ENCODE results near the gene NFKBIL1. TPM values are rescaled to one million over a fixed set of nuclear protein-coding genes. Genes with fewer than 3 reads are reported as not detected.

Gene NFKBIL1
- total and polyA plus RNA-seq, 9 of the 15 experiments (the other 6 are each of a cell fraction or from before 2014, with no cell fraction given), result 0.49 to 33.1 (median 7.6) TPM

DNA sequence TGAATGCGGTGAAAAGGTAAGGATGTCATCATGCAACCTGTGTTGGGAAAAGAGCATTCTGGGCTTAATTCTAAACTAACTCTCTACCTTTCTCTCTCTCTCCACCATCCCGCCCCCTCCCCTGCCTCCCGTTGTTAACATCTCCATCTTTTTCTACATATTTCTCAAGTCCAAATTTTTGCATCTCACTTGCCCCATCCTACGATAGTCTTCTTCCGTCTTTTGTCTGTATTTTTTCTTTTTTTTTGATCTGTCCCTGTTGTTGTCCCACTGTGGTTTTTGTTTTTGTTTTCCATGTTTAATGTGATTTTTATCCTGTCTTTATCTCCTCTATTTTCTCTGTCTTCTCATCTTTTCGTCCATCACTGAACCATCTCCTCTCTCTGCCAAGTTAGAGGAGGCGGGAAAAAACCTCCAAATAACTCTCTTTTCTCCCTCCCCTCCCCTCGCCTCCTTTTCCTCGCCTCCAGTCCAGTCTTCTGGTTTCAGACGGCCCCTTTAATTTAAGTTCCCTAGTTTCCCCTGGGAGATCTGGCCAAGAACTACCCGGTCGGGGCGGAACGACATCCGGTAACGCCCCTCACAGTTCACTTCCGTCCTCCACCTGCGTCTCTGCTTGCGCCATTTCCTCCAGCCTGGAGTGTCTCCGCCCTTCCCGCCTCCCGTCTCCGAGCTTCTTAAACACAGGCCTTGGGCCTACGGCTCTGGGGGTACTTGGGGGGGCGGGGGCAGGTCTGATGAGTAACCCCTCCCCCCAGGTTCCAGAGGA, at the start of gene NFKBIL1 (continued):
- TF ChIP-seq, protein P1, sequence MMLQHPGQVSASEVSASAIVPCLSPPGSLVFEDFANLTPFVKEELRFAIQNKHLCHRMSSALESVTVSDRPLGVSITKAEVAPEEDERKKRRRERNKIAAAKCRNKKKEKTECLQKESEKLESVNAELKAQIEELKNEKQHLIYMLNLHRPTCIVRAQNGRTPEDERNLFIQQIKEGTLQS (IDR thresholded peaks at IDR 0.05), result peak; percentile 41
- TF ChIP-seq, protein P1 (CRISPR knock-in tag; conservative IDR thresholded peaks at IDR 0.05), result no peak
- no peak for TF ChIP-seq ZNF212 (CRISPR knock-in tag; IDR thresholded peaks at IDR 0.05)
- peak; percentile 47; the same call in 1 of the 2 replicates for TF ChIP-seq HMBOX1 (IDR thresholded peaks at IDR 0.05)
- TF ChIP-seq ZNF57 (CRISPR knock-in tag; IDR thresholded peaks at IDR 0.05), result 0 out of 2 replicates have a peak, but pooled peaks have one; percentile 38
- 0 out of 2 replicates have a peak, but pooled peaks have one; percentile 72 for TF ChIP-seq ZNF583 (CRISPR knock-in tag; IDR thresholded peaks at IDR 0.05)
- peak; percentile 40; the same call in 1 of the 2 replicates for TF ChIP-seq EHMT2 (IDR thresholded peaks at IDR 0.05)
- peak; percentile 66 for TF ChIP-seq POU5F1 (IDR thresholded peaks at IDR 0.05; ENCODE audit: borderline replicate concordance, low read depth, low read length, partially characterized antibody)
- TF ChIP-seq, protein P2, sequence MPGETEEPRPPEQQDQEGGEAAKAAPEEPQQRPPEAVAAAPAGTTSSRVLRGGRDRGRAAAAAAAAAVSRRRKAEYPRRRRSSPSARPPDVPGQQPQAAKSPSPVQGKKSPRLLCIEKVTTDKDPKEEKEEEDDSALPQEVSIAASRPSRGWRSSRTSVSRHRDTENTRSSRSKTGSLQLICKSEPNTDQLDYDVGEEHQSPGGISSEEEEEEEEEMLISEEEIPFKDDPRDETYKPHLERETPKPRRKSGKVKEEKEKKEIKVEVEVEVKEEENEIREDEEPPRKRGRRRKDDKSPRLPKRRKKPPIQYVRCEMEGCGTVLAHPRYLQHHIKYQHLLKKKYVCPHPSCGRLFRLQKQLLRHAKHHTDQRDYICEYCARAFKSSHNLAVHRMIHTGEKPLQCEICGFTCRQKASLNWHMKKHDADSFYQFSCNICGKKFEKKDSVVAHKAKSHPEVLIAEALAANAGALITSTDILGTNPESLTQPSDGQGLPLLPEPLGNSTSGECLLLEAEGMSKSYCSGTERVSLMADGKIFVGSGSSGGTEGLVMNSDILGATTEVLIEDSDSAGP (CRISPR knock-in tag; IDR thresholded peaks at IDR 0.05), result peak; percentile 89
- no peak for TF ChIP-seq KAT2B (IDR thresholded peaks at IDR 0.05; ENCODE audit: low read depth, low read length)
- peak; percentile 95 for TF ChIP-seq HNRNPLL (IDR thresholded peaks at IDR 0.05; ENCODE audit: low read depth, low read length, poor library complexity, severe bottlenecking)
- TF ChIP-seq GTF2F1 (IDR thresholded peaks at IDR 0.05; ENCODE audit: low read depth, low read length), result 0 out of 2 replicates have a peak, but pooled peaks have one; percentile 26
- peak; percentile 95; the same call in 1 of the 2 replicates for TF ChIP-seq LARP7 (IDR thresholded peaks at IDR 0.05)
- peak; percentile 83; the same call in 1 of the 2 replicates for TF ChIP-seq ZNF644 (tag; IDR thresholded peaks at IDR 0.05; ENCODE audit: low read depth)
- no peak for TF ChIP-seq ZNF133 (CRISPR knock-in tag; IDR thresholded peaks at IDR 0.05)
- TF ChIP-seq ZBTB7A (IDR thresholded peaks at IDR 0.05; ENCODE audit: borderline replicate concordance, control insufficient read depth, low read depth, low read length), result peak; percentile 97
- TF ChIP-seq CSDE1 (IDR thresholded peaks at IDR 0.05), result peak in 1 of 2 experiments; percentile 80; a peak in 3 of 4 replicates
- TF ChIP-seq, protein P3, sequence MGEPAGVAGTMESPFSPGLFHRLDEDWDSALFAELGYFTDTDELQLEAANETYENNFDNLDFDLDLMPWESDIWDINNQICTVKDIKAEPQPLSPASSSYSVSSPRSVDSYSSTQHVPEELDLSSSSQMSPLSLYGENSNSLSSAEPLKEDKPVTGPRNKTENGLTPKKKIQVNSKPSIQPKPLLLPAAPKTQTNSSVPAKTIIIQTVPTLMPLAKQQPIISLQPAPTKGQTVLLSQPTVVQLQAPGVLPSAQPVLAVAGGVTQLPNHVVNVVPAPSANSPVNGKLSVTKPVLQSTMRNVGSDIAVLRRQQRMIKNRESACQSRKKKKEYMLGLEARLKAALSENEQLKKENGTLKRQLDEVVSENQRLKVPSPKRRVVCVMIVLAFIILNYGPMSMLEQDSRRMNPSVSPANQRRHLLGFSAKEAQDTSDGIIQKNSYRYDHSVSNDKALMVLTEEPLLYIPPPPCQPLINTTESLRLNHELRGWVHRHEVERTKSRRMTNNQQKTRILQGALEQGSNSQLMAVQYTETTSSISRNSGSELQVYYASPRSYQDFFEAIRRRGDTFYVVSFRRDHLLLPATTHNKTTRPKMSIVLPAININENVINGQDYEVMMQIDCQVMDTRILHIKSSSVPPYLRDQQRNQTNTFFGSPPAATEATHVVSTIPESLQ (CRISPR knock-in tag; IDR thresholded peaks at IDR 0.05), result 0 out of 2 replicates have a peak, but pooled peaks have one; percentile 45
- TF ChIP-seq NONO (IDR thresholded peaks at IDR 0.05; ENCODE audit: low read depth in 2 of 2, low read length in 1 of 2), result 0 out of 4 replicates have a peak, but pooled peaks of 1 of the 2 experiments have one; percentile 10
- TF ChIP-seq HCFC1 (IDR thresholded peaks at IDR 0.05; ENCODE audit: low read depth, low read length), result peak; percentile 99
- TF ChIP-seq, protein P4, sequence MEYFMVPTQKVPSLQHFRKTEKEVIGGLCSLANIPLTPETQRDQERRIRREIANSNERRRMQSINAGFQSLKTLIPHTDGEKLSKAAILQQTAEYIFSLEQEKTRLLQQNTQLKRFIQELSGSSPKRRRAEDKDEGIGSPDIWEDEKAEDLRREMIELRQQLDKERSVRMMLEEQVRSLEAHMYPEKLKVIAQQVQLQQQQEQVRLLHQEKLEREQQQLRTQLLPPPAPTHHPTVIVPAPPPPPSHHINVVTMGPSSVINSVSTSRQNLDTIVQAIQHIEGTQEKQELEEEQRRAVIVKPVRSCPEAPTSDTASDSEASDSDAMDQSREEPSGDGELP (CRISPR knock-in tag; IDR thresholded peaks at IDR 0.05; ENCODE audit: borderline replicate concordance), result peak; percentile 94
- peak; percentile 71 for TF ChIP-seq POLR2A (conservative IDR thresholded peaks at IDR 0.05)
